Ectodermal cell (in vitro differentiated cells): Measurements from ENCODE around the gene SAT2.
A peak's percentile ranks its signal among the peaks of the same experiment; 100 is the strongest.
"Not testable (repeated sequence)": the region's sequence is repeated elsewhere in the genome, so short reads cannot be mapped to it uniquely, and the experiment has no call there.

ENCODE experiments used
- H3K27ac ChIP-seq: 2 replicates; pipeline ENCODE4 v1.7.0; 2013; ENCODE audit warnings: mild to moderate bottlenecking, low read depth, low read length; ENCODE audit not compliant: insufficient read depth, poor library complexity, severe bottlenecking
- H3K27me3 ChIP-seq: 2 replicates; pipeline ENCODE4 v1.7.0; 2013; ENCODE audit warnings: mild to moderate bottlenecking, low read length; ENCODE audit not compliant: insufficient read depth, control insufficient read depth, poor library complexity, severe bottlenecking
- H3K36me3 ChIP-seq: one replicate; pipeline ENCODE4 v1.7.0; 2013; ENCODE audit warnings: low read length; ENCODE audit not compliant: control insufficient read depth, insufficient read depth
- H3K4me1 ChIP-seq: one replicate; pipeline ENCODE4 v1.7.0; 2013; ENCODE audit warnings: low read length; ENCODE audit not compliant: control insufficient read depth, insufficient read depth
- H3K4me3 ChIP-seq: 2 replicates; pipeline ENCODE4 v1.7.0; 2013; ENCODE audit warnings: low read depth, low read length, control low read depth; ENCODE audit not compliant: insufficient read depth
- H3K9me3 ChIP-seq: 2 replicates; pipeline ENCODE4 v1.7.0; 2013; ENCODE audit warnings: mild to moderate bottlenecking, low read length, moderate library complexity; ENCODE audit not compliant: control insufficient read depth
- WGBS, 2 experiments: methylation state at CpG; one replicate each; pipeline ENCODE4 v1.1.7; 2013; ENCODE audit warnings: missing lambda C conversion rate in 2 of 2; 5-methylcytosine and 5-hydroxymethylcytosine counted together

SAT2 gene

DNA sequence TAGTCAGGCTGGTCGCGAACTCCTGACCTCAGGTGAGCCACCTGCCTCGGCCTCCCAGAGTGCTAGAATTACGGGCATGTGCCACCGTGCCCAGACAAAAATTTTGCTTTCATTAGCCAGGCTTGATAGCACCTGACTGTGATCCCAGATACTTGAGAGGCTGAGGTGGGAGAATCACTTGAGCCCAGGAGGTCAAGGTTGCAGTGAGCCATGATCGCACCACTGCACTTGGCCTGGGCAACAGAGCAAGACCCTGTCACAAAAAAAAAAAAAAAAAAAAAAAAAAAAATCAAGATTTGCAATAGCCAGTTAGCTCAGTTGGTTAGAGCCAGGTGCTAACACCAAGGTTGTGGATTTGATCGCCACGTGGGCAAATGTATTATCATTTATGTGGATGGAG is 6.8 kb downstream of the SAT2 start:
- H3K4me3 ChIP-seq = no peak overlapping the region
- H3K4me1 ChIP-seq = no peaks in the 10 kb centered on the region
- H3K27me3 ChIP-seq = no peaks in the 10 kb centered on the region
- 94% methylated on average over 8 of the region's 8 CpGs for WGBS, 2 experiments
- H3K27ac ChIP-seq = no peak overlapping the region
- no peaks in the 10 kb centered on the region for H3K9me3 ChIP-seq
- H3K36me3 ChIP-seq = no peaks in the 10 kb centered on the region

DNA sequence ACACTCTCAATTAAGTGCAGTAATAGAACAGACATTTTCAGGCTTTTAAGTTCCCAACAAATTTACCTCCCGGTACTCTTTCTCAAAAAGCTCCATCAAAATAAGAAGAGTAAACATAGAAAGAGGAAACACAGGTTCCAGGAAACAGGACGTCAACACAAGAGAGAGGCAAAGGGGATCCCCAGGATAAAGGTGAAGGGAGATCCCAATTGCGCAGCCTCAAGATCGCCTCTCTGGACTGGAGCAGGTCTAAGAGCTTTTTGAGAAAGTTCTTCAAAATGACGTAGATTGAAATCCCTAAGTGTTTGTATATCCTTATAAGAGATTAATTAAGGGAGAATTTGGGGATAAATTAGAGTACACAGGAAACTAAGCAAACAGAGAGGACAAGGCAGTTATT is 9.0 kb downstream of the SAT2 start:
- Histone ChIP-seq H3K9me3 (no peaks in the 10 kb centered on the region), H3K36me3 (no peaks in the 10 kb centered on the region), H3K4me3 (no peak overlapping the region), H3K27ac (no peak overlapping the region), H3K4me1 (peaks cover under 1% of the 10 kb centered on the region), H3K27me3 (no peaks in the 10 kb centered on the region)
- WGBS, 2 experiments = 92% methylated on average over 5 of the region's 5 CpGs

DNA sequence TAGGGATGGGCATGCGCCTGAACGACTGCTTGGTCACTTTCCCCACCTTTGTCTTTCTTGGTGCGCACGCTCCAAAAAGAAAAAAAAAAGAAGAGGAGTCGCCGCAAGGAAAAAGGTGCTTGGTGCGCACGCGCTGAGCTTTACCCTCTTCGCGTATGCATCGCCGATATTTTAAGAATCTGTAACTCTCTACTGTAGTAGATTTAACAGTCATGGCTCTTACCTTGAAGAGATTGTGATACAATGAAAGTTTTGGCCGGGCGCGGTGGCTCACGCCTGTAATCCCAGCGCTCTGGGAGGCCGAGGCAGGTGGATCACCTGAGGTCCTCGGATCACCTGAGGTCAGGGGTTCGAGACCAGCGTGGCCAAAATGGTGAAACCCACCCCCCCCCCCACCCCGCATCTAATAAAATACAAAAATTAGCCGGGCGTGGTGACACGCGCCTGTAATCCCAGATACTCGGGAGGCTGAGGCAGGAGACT is 12.3 kb downstream of the SAT2 start:
- no peaks in the 10 kb centered on the region for H3K36me3 ChIP-seq
- H3K9me3 ChIP-seq = no peaks in the 10 kb centered on the region
- 19 to 21% methylated on average over 27 of the region's 28 CpGs for WGBS, 2 experiments

DNA sequence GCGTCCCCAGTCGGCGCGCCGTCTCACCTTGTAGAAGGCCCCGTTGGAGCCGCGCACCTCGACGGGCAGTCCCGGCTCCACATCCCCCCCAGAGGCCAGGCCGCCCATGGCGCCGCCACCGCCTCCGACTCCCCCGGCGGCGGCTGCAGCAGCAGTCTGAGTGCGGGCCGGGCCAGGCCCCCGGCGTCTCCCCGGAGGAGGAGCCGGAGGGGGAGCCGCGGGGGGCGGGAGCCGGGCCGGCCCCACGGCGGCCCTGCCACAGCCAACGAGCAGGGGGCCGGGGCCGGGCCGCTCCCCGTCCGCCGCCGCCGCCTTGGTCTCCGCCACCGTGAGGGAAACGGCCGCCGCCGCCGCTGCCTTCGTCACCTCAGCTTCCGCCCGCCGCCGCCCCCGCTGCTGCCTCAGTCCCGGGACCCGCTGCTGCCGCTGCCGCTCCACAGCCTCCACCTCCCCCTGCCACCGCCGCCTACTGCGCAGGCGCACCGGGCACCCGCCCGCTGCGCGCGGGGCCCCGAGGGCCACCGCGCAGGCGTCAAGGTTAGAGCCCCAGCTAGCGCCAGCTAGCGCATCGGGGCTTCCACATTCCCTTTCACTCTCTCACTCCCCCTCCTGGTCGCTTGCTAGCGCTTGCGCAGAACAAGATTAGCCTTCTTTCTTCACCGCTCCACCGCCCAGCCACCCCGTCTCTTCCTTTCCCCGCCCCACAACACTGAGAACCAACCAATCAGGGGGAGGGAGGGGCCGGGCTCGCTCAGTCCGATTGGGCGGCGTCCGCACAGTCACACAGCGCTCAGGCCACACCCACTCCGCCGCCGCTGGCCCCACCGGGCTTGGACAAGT is 13.0 kb downstream of the SAT2 start, which contains the start of gene FXR2:
Gene FXR2, minus strand, starts transcription at position 473 of the 840 bp plus-strand sequence. Its CDS starts 365 bp downstream, at position 108.
- H3K36me3 ChIP-seq = no peaks in the 10 kb centered on the region
- H3K4me3 ChIP-seq = peak within 1 kb of the TSS; percentile 53
- H3K9me3 ChIP-seq = no peaks in the 10 kb centered on the region
- H3K4me1 ChIP-seq = peaks cover 6% of the 10 kb centered on the region
- 0% methylated on average over 93 of the region's 93 CpGs for WGBS, 2 experiments
- H3K27me3 ChIP-seq = no peaks in the 10 kb centered on the region
- H3K27ac ChIP-seq = peak within 1 kb of the TSS; percentile 72

More for the DNA sequence above, 12.3 kb downstream of the SAT2 start:
- no peaks in the 10 kb centered on the region for H3K27me3 ChIP-seq
- H3K4me1 ChIP-seq = peaks cover 6% of the 10 kb centered on the region
- peak overlapping the region; percentile 58 for H3K27ac ChIP-seq
- peak overlapping the region; percentile 27 for H3K4me3 ChIP-seq

DNA sequence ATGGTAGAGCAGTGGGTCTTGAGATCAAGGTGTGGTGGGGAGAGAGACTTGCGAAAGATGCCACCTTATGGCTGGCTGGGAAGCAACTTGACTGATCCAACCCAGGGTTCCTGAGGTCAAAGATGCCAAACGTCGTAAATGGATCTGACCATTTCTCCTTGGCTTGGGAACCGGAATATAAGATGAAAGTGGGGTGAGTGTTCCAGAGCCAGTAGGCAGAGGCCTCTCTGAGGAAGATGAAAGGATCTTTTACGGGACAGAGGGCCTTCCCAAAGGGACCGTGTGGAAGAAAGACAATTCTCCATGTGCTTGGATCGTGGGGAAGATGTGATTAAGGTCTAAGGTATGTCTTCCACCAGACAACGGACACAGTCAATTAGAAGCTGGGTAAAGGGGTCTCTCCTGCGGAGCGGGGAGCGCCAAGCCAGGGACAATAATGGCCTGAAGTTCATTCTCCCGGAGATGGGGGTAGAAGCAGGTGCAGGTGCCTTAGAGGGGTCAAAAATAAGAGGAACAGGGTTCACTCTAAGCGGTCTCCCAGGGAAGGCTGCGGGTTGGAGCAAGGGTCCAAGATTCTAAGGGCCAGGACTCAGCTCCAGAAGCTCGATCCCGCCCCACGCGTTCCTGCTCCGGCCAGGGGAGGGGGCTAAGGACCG is 13.7 kb downstream of the SAT2 start:
- peak overlapping the region; percentile 53 for H3K4me3 ChIP-seq
- peak overlapping the region; percentile 72 for H3K27ac ChIP-seq
- 9 to 10% methylated on average over 20 of the region's 20 CpGs for WGBS, 2 experiments

DNA sequence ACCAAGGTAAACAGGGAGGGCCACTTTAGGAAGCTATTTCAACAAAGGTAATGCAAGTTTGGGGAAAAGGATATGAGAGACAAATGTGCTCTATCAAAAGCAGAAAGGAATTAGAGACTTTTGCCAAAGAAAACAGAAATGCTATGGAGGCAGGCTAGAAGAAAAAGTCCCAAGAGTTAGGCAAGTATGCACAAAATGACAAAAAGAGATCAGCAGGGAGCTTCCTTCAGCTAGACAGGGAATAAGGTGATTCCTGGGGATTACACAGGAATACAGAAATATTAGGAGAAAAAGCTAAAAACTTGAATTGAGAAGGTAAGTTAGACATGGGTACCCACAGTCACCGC is 15.4 kb downstream of the SAT2 start:
- H3K4me1 ChIP-seq = peaks cover 6% of the 10 kb centered on the region
- H3K4me3 ChIP-seq = no peak overlapping the region
- no peaks in the 10 kb centered on the region for H3K36me3 ChIP-seq
- no peaks in the 10 kb centered on the region for H3K27me3 ChIP-seq
- no peak overlapping the region for H3K27ac ChIP-seq
- 97 to 98% methylated on average over 1 of the region's 1 CpG for WGBS, 2 experiments
- no peaks in the 10 kb centered on the region for H3K9me3 ChIP-seq

More for the DNA sequence above, 13.7 kb downstream of the SAT2 start:
- no peaks in the 10 kb centered on the region for H3K27me3 ChIP-seq
- H3K36me3 ChIP-seq = no peaks in the 10 kb centered on the region
- H3K4me1 ChIP-seq = peaks cover 6% of the 10 kb centered on the region
- H3K9me3 ChIP-seq = no peaks in the 10 kb centered on the region

DNA sequence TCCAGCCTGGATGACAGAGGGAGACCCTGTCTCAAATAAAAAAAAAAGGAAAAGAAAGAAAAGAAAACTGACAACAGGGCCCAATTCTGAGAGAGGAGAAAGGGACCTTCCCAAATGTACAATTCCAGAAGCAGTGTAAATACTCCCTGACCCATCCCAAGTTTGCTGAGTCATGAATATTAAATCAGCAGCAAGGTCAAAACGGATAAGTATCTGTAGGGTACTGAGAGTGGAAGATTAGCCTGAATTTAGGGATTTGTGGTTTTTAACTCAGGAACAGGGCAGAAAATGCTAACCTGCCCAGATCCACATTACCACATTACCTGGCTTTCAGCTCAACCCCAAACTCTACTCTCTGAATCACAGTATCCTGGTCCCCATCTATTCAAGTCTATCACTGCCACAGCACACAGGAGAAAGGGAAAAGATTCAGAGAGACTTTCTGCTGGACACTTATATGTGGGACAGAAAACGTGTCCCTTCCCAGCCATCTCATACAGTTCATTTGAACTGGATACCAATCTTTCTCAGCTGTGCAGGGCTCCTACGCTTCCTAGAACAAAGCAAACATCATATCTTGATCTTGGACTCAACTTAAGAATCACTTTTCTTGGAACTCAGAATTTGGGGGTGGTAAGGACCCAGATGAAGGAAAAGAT is 15.9 kb downstream of the SAT2 start:
- no peaks in the 10 kb centered on the region for H3K27me3 ChIP-seq
- WGBS, 2 experiments = 77 to 93% methylated on average over 3 of the region's 3 CpGs
- H3K27ac ChIP-seq = no peak overlapping the region
- H3K9me3 ChIP-seq = no peaks in the 10 kb centered on the region
- H3K4me1 ChIP-seq = peaks cover 6% of the 10 kb centered on the region
- H3K4me3 ChIP-seq = no peak overlapping the region
- no peaks in the 10 kb centered on the region for H3K36me3 ChIP-seq

DNA sequence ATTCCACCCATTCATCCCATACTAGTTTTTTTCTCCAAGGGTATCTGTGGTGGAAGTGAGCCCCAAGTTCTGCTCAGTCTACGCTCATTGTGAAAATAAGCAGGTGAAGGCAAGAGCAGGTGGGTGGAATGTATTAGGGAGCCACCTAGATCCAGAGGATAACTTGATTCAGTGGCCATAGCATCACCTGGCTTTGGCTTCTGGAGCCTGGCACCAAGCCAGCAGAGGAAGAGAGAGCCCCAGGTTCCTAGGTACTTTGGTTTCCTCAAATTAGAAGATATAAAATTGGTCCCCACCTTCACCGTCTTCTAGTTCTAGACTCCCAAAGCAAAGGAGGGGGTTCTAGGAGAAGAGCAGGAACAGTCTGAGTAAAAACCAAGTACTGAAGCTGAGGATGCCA is 17.0 kb downstream of the SAT2 start:
- Histone ChIP-seq H3K27ac (no peak overlapping the region), H3K9me3 (no peaks in the 10 kb centered on the region), H3K4me1 (peaks cover 6% of the 10 kb centered on the region), H3K36me3 (peaks cover 4% of the 10 kb centered on the region), H3K27me3 (no peaks in the 10 kb centered on the region), H3K4me3 (no peak overlapping the region)
- WGBS, 2 experiments = 97 to 98% methylated on average over 2 of the region's 2 CpGs

DNA sequence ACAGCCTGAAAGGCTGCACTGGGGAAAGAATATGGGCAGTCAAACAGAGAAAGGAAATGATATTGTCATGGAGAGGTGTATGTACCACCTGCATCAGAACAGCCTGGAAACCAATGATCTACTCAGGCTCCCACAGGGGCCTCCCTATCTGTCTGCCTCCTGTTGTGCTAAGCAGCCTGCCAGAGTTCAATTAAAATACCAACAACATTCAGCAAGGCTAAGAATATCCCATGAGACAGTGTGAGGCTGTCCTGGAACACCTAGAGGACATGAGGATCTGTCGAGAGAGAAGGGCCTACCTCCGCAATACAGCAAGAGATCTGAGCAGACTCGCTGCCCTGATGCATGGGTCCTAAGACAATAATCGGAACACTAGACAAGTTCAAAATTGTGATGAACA is 21.3 kb downstream of the SAT2 start:
- Histone ChIP-seq H3K27me3 (no peaks in the 10 kb centered on the region), H3K4me3 (no peak overlapping the region), H3K9me3 (no peaks in the 10 kb centered on the region), H3K4me1 (no peaks in the 10 kb centered on the region), H3K27ac (no peak overlapping the region), H3K36me3 (peaks cover 28% of the 10 kb centered on the region)
- WGBS, 2 experiments = 97 to 99% methylated on average over 4 of the region's 4 CpGs

DNA sequence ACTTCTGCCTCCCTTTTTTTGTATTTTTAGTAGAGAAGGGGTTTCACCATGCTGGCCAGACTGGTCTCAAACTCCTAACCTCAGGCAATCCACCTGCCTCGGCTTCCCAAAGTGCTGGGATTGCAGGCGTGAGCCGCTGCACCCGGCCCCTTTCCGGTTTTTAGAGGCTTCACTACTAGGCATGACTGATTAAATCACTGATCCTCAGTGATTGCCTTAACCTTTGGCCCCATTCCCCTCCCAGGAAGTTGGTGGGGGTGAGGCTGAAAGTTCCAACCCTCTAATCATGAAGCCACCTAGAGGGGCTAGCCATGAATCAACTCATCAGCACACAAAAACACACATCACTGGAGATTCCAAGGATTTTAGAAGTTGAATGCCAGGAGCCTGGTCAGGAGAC is 30.1 kb downstream of the SAT2 start:
- 84 to 92% methylated on average over 5 of the region's 5 CpGs for whole genome bisulfite sequencing, 2 experiments
- not testable (repeated sequence) for H3K4me3 ChIP-seq, H3K27ac ChIP-seq, H3K4me1 ChIP-seq, H3K27me3 ChIP-seq, H3K9me3 ChIP-seq
- H3K36me3 ChIP-seq = peaks cover 43% of the 10 kb centered on the region
